ENCODE measurements around the gene RTN4.

The RTN4 gene

GRCh38 chr2:55048508-55049042, 1.7 kb downstream of the RTN4 start:
- TF ChIP-seq, protein P1, sequence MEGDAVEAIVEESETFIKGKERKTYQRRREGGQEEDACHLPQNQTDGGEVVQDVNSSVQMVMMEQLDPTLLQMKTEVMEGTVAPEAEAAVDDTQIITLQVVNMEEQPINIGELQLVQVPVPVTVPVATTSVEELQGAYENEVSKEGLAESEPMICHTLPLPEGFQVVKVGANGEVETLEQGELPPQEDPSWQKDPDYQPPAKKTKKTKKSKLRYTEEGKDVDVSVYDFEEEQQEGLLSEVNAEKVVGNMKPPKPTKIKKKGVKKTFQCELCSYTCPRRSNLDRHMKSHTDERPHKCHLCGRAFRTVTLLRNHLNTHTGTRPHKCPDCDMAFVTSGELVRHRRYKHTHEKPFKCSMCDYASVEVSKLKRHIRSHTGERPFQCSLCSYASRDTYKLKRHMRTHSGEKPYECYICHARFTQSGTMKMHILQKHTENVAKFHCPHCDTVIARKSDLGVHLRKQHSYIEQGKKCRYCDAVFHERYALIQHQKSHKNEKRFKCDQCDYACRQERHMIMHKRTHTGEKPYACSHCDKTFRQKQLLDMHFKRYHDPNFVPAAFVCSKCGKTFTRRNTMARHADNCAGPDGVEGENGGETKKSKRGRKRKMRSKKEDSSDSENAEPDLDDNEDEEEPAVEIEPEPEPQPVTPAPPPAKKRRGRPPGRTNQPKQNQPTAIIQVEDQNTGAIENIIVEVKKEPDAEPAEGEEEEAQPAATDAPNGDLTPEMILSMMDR (IDR thresholded peaks at IDR 0.05; ENCODE audit: borderline replicate concordance, insufficient read depth, low read depth, low read length): no peak
- H3K4me3 ChIP-seq (ENCODE audit: low read depth, low read length): peak overlapping the region; percentile 60

DNA sequence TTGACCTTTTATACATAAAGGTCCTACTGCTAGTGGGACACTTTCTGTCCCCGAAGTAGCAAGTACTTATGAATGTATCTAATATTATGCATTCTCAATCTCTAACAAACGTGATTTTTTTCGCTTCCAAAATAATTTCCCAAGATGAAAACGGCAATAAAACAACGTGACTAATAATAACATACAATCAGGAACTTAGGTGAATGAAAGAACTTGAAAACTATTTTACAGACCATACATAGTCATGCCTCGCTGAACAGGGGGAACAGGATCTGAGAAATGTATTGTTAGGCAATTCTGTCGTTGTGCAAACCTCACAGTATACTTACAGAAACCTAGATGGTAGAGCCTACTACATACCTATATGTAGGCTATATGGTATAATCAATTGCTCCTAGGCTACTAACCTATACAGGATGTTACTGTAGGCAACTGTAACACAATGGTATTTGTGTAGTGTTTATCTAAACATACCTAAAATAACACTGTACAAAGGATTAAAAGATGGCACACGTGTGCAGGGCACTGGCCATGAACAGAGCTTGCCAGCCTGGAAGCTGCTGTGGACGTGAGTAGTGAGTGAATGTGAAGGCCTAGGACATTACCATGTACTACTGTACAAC, 2.5 kb downstream of the RTN4 start:
- H3K4me3 ChIP-seq (ENCODE audit: low read depth, low read length): peak overlapping the region; percentile 60
- TF ChIP-seq, protein P1 (IDR thresholded peaks at IDR 0.05; ENCODE audit: borderline replicate concordance, insufficient read depth, low read depth, low read length): no peak

GRCh38 chr2:55045780-55046179, 4.5 kb downstream of the RTN4 start:
- H3K4me3 ChIP-seq (ENCODE audit: low read depth, low read length): no peak overlapping the region
- TF ChIP-seq, protein P1 (IDR thresholded peaks at IDR 0.05; ENCODE audit: borderline replicate concordance, insufficient read depth, low read depth, low read length): no peak

DNA sequence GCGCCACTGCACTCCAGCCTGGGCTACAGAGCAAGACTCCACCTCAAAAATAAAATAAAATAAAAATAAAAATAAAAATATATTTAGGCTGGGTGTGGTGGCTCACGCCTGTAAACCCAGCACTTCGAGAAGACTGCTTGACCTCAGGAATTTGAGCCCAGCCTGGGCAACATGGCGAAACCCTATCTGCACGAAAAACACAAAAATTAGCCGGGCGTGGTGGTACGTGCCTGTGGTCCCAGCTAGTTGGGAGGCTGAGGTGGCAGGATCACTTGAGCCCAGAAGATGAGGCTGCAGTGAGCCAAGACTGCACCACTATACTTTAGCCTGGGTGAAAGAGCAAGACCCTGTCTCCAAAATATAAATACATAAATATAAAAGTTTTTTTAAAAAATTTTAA, 6.4 kb downstream of the RTN4 start:
- TF ChIP-seq, protein P1 (IDR thresholded peaks at IDR 0.05; ENCODE audit: borderline replicate concordance, insufficient read depth, low read depth, low read length): no peak
- no peak overlapping the region for H3K4me3 ChIP-seq (ENCODE audit: low read depth, low read length)

DNA sequence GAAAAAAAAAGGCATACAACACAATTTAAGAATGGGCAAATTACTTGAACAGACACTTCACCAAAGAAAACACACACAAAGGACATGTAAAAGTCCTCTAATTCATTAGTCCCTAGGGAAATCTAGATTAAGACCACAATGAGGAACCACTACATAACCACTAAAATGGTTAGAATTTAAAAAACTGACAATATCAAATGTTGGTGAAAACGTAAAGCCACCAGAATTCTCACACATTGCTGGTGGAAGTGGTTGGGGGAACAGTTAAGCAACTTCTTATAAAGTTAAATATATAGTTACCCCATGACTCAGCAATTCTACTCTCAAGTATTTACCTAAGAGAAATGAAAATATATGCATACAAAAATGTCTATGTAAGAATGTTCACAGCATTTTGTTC, 11.8 kb downstream of the RTN4 start:
- TF ChIP-seq, protein P1 (IDR thresholded peaks at IDR 0.05; ENCODE audit: borderline replicate concordance, insufficient read depth, low read depth, low read length): no peak
- H3K4me3 ChIP-seq (ENCODE audit: low read depth, low read length): no peak overlapping the region

DNA sequence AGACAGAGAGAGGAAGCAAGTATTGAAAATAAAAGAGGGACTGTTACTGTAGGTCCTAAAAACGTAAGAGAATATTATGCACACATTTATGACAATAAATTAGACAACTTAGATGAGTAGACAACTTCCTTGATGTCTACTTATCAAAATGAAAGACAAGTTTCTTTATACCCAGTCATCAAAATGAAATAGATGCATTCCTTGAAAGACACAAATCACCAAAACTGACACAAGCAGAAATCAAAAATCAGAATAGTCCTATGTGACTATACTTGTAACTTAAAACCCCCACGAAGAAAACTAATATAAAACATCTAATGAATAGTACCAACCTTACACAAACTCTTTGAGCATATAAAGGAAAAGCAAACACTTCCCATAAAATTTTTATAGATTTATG, 14.5 kb downstream of the RTN4 start:
- TF ChIP-seq, protein P1 (IDR thresholded peaks at IDR 0.05; ENCODE audit: borderline replicate concordance, insufficient read depth, low read depth, low read length): no peak
- no peak overlapping the region for H3K4me3 ChIP-seq (ENCODE audit: low read depth, low read length)

GRCh38 chr2:55033921-55034320, 16.3 kb downstream of the RTN4 start:
- H3K4me3 ChIP-seq (ENCODE audit: low read depth, low read length): no peak overlapping the region
- TF ChIP-seq, protein P1 (IDR thresholded peaks at IDR 0.05; ENCODE audit: borderline replicate concordance, insufficient read depth, low read depth, low read length): no peak

Data from GM12875 (cell line).